HepG2 (cell line): ENCODE measurements around the gene MRPS18C. TPM values are rescaled to one million over a fixed set of nuclear protein-coding genes. Genes with fewer than 3 reads are reported as not detected.

ENCODE experiments used
- ATF1 ChIP-seq: IDR thresholded peaks from 2 replicates; pipeline ENCODE4 v1.6.1; 2016; ENCODE audit warnings: mild to moderate bottlenecking, control low read depth
- JDP2 ChIP-seq: sonication (generic); formaldehyde crosslinking; IDR thresholded peaks from 2 replicates; pipeline ENCODE4 v1.8.1; 2022; ENCODE audit warnings: missing genetic modification reagents, borderline replicate concordance
- KAT8 ChIP-seq: IDR thresholded peaks from 2 replicates; pipeline ENCODE4 v1.6.1; 2016; ENCODE audit warnings: missing genetic modification reagents, missing compliant biosample characterization
- MAFG ChIP-seq: sonication (generic); formaldehyde crosslinking; IDR thresholded peaks from 2 replicates; pipeline ENCODE4 v1.5.1; 2020; ENCODE audit warnings: mild to moderate bottlenecking, missing genetic modification reagents
- NCOA2 ChIP-seq: sonication (generic); formaldehyde crosslinking; IDR thresholded peaks from 2 replicates; pipeline ENCODE4 v1.8.0; 2022; ENCODE audit warnings: inconsistent platforms
- NR2F2 ChIP-seq: IDR thresholded peaks from 2 replicates; pipeline ENCODE4 v1.6.1; 2012; ENCODE audit warnings: low read depth, inconsistent platforms, borderline replicate concordance
- POLR2G ChIP-seq: fragments of 200-400 bp; formaldehyde crosslinking; IDR thresholded peaks from 2 replicates; pipeline ENCODE4 v1.6.1; 2018; ENCODE audit warnings: mild to moderate bottlenecking, low read depth, low read length, moderate library complexity
- PRPF4 ChIP-seq: fragments of 200-400 bp; formaldehyde crosslinking; IDR thresholded peaks from 2 replicates; pipeline ENCODE4 v1.6.1; 2016; ENCODE audit warnings: low read length, low read depth; ENCODE audit not compliant: poor library complexity, severe bottlenecking
- SOX6 ChIP-seq, 2 experiments: fragments of 450-650 bp in 1 of 2; sonication (generic) in 1 of 2; formaldehyde crosslinking in 1 of 2; IDR thresholded peaks; 2 replicates each; pipeline versions ENCODE4 v1.4.0 to v1.6.1; 2017 to 2020; ENCODE audit warnings: antibody characterized with exemption in 1 of 2, mild to moderate bottlenecking in 1 of 2, missing genetic modification reagents in 1 of 2
- TARDBP ChIP-seq: sonication (generic); formaldehyde crosslinking; IDR thresholded peaks from 2 replicates; pipeline ENCODE4 v1.8.0; 2022; ENCODE audit warnings: mild to moderate bottlenecking, missing genetic modification reagents
- TSC22D2 ChIP-seq: sonication (generic); formaldehyde crosslinking; IDR thresholded peaks from 2 replicates; pipeline ENCODE4 v1.5.1; 2020; ENCODE audit warnings: missing genetic modification reagents, mild to moderate bottlenecking, borderline replicate concordance
- YEATS4 ChIP-seq: sonication (generic); formaldehyde crosslinking; IDR thresholded peaks from 2 replicates; pipeline ENCODE4 v1.4.0; 2020; ENCODE audit warnings: missing genetic modification reagents, borderline replicate concordance
- ZBTB20 ChIP-seq: sonication (generic); formaldehyde crosslinking; IDR thresholded peaks from 2 replicates; pipeline ENCODE4 v1.8.1; 2023; ENCODE audit warnings: missing genetic modification reagents, low read depth, mild to moderate bottlenecking, borderline replicate concordance
- ZMYM4 ChIP-seq: sonication (generic); formaldehyde crosslinking; IDR thresholded peaks from 2 replicates; pipeline ENCODE4 v1.8.1; 2023; ENCODE audit warnings: mild to moderate bottlenecking, missing genetic modification reagents
- ZNF12 ChIP-seq: sonication (generic); formaldehyde crosslinking; IDR thresholded peaks from 2 replicates; pipeline ENCODE4 v1.5.0; 2020; ENCODE audit warnings: missing genetic modification reagents
- ZNF253 ChIP-seq: sonication (generic); formaldehyde crosslinking; IDR thresholded peaks from 2 replicates; pipeline ENCODE4 v1.8.0; 2022; ENCODE audit warnings: mild to moderate bottlenecking, missing genetic modification reagents, borderline replicate concordance
- ZNF382 ChIP-seq: sonication (generic); formaldehyde crosslinking; IDR thresholded peaks from 2 replicates; pipeline ENCODE4 v1.5.0; 2020; ENCODE audit warnings: missing genetic modification reagents, mild to moderate bottlenecking, borderline replicate concordance
- ZNF564 ChIP-seq: sonication (generic); formaldehyde crosslinking; IDR thresholded peaks from 2 replicates; pipeline ENCODE4 v1.8.1; 2023; ENCODE audit warnings: mild to moderate bottlenecking, missing genetic modification reagents
- ZNF619 ChIP-seq: sonication (generic); formaldehyde crosslinking; IDR thresholded peaks from 2 replicates; pipeline ENCODE4 v1.4.0; 2020; ENCODE audit warnings: mild to moderate bottlenecking, missing genetic modification reagents
- ZSCAN22 ChIP-seq: sonication (generic); formaldehyde crosslinking; IDR thresholded peaks from 2 replicates; pipeline ENCODE4 v1.4.0; 2020; ENCODE audit warnings: mild to moderate bottlenecking, missing genetic modification reagents
- polyA plus RNA-seq, 8 experiments: library from polyadenylated mRNA; depleted of rRNA in 3 of 8; stranded (reverse) in 7 of 8; unstranded in 1 of 8; fragments of >200 nt; fragmentation: Illumina TruSeq in 4 of 8; extraction: Trizol in 4 of 8; gene quantifications; 2 replicates each; pipeline versions ENCODE4 v1.2.1 to v1.2.3, GENCODE V29; 2011 to 2016; ENCODE audit warnings: low read depth in 4 of 8, missing spikeins in 1 of 8, mixed read lengths in 1 of 8; ENCODE audit not compliant: insufficient read depth in 1 of 8
- total RNA-seq, 5 experiments: library from RNA; depleted of rRNA; stranded (reverse); fragments of >200 nt; fragmentation: Illumina TruSeq; extraction: Trizol; gene quantifications; 2 replicates each; pipeline ENCODE4 v1.2.3, GENCODE V29; 2016; ENCODE audit warnings: low read depth in 1 of 5
- TF ChIP-seq, protein P1 (sequence below): sonication (generic); formaldehyde crosslinking; IDR thresholded peaks from 2 replicates; pipeline ENCODE4 v1.5.1; 2020; ENCODE audit warnings: missing genetic modification reagents, mild to moderate bottlenecking, borderline replicate concordance
- TF ChIP-seq, protein P2 (sequence below): sonication (generic); formaldehyde crosslinking; IDR thresholded peaks from 2 replicates; pipeline ENCODE4 v1.4.0; 2020; ENCODE audit warnings: mild to moderate bottlenecking, missing genetic modification reagents
- TF ChIP-seq, protein P3 (sequence below): sonication (generic); formaldehyde crosslinking; IDR thresholded peaks from 2 replicates; pipeline ENCODE4 v1.4.0; 2020; ENCODE audit warnings: missing genetic modification reagents

Gene MRPS18C
- total and polyA plus RNA-seq, 2 of the 13 experiments (the other 11 are each of a cell fraction or from before 2014, with no cell fraction given): 45.4 to 124 TPM

DNA sequence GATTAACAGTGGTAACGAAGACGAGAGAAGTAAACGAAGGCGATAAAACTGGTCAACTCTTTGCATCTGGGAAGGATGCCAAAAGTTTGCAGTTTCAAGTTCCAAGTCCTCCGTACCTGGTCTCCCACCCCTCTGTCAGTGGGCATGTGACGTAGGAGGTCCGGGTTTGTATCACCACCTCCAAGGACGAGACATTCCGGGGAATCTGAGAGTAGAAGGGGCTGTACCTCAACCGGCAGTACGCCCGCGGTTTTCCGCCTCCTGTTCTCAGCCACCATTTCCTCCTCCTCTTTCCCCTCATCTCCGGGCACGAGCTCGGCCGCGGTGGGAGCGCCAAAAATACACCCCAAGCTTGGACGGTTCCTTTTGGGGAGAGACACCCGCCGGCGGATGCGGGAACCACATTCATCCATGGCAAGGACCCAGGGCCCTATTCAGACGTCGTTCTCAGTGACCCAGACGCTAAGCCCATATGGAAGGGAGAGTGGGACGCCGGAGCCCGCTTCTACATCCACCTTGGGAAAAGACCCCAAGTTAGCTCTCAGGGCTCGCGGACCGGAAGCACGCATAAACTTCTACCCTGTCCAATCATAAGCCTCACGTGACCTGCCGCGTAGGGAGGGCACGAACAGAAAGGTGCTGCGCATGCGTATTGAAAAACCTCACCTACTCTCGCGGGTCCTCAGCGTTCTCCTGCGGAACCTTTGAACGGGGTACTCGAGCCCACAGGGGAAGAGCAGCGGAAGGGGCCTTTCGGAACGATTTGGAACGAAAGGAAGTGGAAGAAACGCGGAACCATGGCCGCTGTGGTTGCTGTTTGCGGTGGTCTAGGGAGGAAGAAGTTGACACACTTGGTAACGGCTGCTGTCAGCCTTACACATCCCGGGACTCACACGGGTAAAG is at the start of gene MRPS18C, which contains the start of gene HELQ (continued):
- TF ChIP-seq ZNF382 (CRISPR knock-in tag): no peak
- TF ChIP-seq NR2F2: no peak
- TF ChIP-seq, protein P1, sequence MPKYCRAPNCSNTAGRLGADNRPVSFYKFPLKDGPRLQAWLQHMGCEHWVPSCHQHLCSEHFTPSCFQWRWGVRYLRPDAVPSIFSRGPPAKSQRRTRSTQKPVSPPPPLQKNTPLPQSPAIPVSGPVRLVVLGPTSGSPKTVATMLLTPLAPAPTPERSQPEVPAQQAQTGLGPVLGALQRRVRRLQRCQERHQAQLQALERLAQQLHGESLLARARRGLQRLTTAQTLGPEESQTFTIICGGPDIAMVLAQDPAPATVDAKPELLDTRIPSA (CRISPR knock-in tag): 0 out of 2 replicates have a peak, but pooled peaks have one; percentile 74
- peak; percentile 100 for TF ChIP-seq KAT8 (CRISPR knock-in tag)
- TF ChIP-seq POLR2G: peak; percentile 95
- TF ChIP-seq JDP2: 0 out of 2 replicates have a peak, but pooled peaks have one; percentile 17
- no peak for TF ChIP-seq SOX6 (IDR thresholded peaks at IDR 0.05)
- peak; percentile 64; the same call in 1 of the 2 replicates for TF ChIP-seq SOX6 (CRISPR knock-in tag; IDR thresholded peaks at IDR 0.05)
- TF ChIP-seq, protein P2, sequence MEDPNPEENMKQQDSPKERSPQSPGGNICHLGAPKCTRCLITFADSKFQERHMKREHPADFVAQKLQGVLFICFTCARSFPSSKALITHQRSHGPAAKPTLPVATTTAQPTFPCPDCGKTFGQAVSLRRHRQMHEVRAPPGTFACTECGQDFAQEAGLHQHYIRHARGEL (CRISPR knock-in tag): no peak
- peak; percentile 59 for TF ChIP-seq PRPF4
- TF ChIP-seq ZSCAN22 (CRISPR knock-in tag): no peak
- peak; percentile 36; the same call in 1 of the 2 replicates for TF ChIP-seq ZBTB20
- peak; percentile 93 for TF ChIP-seq YEATS4 (CRISPR knock-in tag)
- peak; percentile 99 for TF ChIP-seq ZMYM4 (CRISPR knock-in tag)
- no peak; the same call in 1 of the 2 replicates for TF ChIP-seq ZNF564
- peak; percentile 68 for TF ChIP-seq NCOA2 (CRISPR knock-in tag)
- peak; percentile 84; the same call in 1 of the 2 replicates for TF ChIP-seq TSC22D2 (CRISPR knock-in tag)
- TF ChIP-seq ZNF12 (CRISPR knock-in tag): peak; percentile 79; the same call in 1 of the 2 replicates
- TF ChIP-seq, protein P3, sequence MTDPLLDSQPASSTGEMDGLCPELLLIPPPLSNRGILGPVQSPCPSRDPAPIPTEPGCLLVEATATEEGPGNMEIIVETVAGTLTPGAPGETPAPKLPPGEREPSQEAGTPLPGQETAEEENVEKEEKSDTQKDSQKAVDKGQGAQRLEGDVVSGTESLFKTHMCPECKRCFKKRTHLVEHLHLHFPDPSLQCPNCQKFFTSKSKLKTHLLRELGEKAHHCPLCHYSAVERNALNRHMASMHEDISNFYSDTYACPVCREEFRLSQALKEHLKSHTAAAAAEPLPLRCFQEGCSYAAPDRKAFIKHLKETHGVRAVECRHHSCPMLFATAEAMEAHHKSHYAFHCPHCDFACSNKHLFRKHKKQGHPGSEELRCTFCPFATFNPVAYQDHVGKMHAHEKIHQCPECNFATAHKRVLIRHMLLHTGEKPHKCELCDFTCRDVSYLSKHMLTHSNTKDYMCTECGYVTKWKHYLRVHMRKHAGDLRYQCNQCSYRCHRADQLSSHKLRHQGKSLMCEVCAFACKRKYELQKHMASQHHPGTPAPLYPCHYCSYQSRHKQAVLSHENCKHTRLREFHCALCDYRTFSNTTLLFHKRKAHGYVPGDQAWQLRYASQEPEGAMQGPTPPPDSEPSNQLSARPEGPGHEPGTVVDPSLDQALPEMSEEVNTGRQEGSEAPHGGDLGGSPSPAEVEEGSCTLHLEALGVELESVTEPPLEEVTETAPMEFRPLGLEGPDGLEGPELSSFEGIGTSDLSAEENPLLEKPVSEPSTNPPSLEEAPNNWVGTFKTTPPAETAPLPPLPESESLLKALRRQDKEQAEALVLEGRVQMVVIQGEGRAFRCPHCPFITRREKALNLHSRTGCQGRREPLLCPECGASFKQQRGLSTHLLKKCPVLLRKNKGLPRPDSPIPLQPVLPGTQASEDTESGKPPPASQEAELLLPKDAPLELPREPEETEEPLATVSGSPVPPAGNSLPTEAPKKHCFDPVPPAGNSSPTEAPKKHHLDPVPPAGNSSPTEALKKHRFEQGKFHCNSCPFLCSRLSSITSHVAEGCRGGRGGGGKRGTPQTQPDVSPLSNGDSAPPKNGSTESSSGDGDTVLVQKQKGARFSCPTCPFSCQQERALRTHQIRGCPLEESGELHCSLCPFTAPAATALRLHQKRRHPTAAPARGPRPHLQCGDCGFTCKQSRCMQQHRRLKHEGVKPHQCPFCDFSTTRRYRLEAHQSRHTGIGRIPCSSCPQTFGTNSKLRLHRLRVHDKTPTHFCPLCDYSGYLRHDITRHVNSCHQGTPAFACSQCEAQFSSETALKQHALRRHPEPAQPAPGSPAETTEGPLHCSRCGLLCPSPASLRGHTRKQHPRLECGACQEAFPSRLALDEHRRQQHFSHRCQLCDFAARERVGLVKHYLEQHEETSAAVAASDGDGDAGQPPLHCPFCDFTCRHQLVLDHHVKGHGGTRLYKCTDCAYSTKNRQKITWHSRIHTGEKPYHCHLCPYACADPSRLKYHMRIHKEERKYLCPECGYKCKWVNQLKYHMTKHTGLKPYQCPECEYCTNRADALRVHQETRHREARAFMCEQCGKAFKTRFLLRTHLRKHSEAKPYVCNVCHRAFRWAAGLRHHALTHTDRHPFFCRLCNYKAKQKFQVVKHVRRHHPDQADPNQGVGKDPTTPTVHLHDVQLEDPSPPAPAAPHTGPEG (CRISPR knock-in tag): peak; percentile 67; the same call in 1 of the 2 replicates
- no peak for TF ChIP-seq ZNF253 (CRISPR knock-in tag)
- TF ChIP-seq ATF1 (CRISPR knock-in tag): peak; percentile 78
- peak; percentile 78; the same call in 1 of the 2 replicates for TF ChIP-seq ZNF619
- TF ChIP-seq MAFG: no peak
- TF ChIP-seq TARDBP (CRISPR knock-in tag): peak; percentile 99
